Stimulated activated CD8-positive, alpha-beta memory T cell treated with anti-CD3 and anti-CD28 coated beads, Interleukin-7, amount 100 ng/mL, for 48 hours (primary cell): ENCODE data around the gene ETNK2.

ENCODE experiments used
- DNase-seq, 2 donors: peaks; one replicate each; pipeline ENCODE4 v3.0.0-alpha.2; 2020; ENCODE audit warnings: low read depth in 1 of 2; ENCODE audit errors: extremely low read depth in 1 of 2

Gene ETNK2

GRCh38 chr1:204178487-204179281 is 26.8 kb upstream of the ETNK2 start:
- no peak for DNase-seq

GRCh38 chr1:204177133-204177532 is 25.3 kb upstream of the ETNK2 start:
- DNase-seq, result no peak

GRCh38 chr1:204176049-204176448 is 24.2 kb upstream of the ETNK2 start:
- no peak for DNase-seq

GRCh38 chr1:204174958-204175357 is 23.1 kb upstream of the ETNK2 start:
- no peak for DNase-seq

GRCh38 chr1:204172404-204173029 is 20.7 kb upstream of the ETNK2 start:
- no peak for DNase-seq

GRCh38 chr1:204171751-204172178 is 19.9 kb upstream of the ETNK2 start:
- DNase-seq, result no peak

GRCh38 chr1:204170494-204171155 is 18.8 kb upstream of the ETNK2 start:
- DNase-seq, result no peak

- DNase-seq, result no peak
Measured at GRCh38 chr1:204169858-204170257, 18.0 kb upstream of the ETNK2 start.

GRCh38 chr1:204167730-204168129 is 15.9 kb upstream of the ETNK2 start:
- DNase-seq, result no peak

GRCh38 chr1:204166219-204166618 is 14.4 kb upstream of the ETNK2 start, which contains the start of gene REN:
Gene REN (minus strand): TSS chr1:204166337. CDS start chr1:204166293, 44 bp downstream.
- no peak for DNase-seq

- peak; percentile 47 to 51 for DNase-seq
Measured at GRCh38 chr1:204162494-204163074, 10.7 kb upstream of the ETNK2 start.

GRCh38 chr1:204161609-204162493 is 10.0 kb upstream of the ETNK2 start:
- DNase-seq, result no peak

- no peak for DNase-seq
Measured at GRCh38 chr1:204157962-204158361, 6.1 kb upstream of the ETNK2 start.

GRCh38 chr1:204155881-204156280 is 4.0 kb upstream of the ETNK2 start:
- no peak for DNase-seq

GRCh38 chr1:204154568-204155255 is 2.9 kb upstream of the ETNK2 start:
- no peak for DNase-seq

GRCh38 chr1:204153667-204154066 is 1.8 kb upstream of the ETNK2 start:
- no peak for DNase-seq

GRCh38 chr1:204152310-204153044 is 633 bp upstream of the ETNK2 start:
- DNase-seq, result no peak

- no peak for DNase-seq
Measured at GRCh38 chr1:204150702-204151551, 917 bp downstream of the ETNK2 start.
